ENCODE measurements around the gene MGAT3.
"Not testable (repeated sequence)": the region's sequence is repeated elsewhere in the genome, so short reads cannot be mapped to it uniquely, and the experiment has no call there.

MGAT3 gene, protein sequence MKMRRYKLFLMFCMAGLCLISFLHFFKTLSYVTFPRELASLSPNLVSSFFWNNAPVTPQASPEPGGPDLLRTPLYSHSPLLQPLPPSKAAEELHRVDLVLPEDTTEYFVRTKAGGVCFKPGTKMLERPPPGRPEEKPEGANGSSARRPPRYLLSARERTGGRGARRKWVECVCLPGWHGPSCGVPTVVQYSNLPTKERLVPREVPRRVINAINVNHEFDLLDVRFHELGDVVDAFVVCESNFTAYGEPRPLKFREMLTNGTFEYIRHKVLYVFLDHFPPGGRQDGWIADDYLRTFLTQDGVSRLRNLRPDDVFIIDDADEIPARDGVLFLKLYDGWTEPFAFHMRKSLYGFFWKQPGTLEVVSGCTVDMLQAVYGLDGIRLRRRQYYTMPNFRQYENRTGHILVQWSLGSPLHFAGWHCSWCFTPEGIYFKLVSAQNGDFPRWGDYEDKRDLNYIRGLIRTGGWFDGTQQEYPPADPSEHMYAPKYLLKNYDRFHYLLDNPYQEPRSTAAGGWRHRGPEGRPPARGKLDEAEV

DNA sequence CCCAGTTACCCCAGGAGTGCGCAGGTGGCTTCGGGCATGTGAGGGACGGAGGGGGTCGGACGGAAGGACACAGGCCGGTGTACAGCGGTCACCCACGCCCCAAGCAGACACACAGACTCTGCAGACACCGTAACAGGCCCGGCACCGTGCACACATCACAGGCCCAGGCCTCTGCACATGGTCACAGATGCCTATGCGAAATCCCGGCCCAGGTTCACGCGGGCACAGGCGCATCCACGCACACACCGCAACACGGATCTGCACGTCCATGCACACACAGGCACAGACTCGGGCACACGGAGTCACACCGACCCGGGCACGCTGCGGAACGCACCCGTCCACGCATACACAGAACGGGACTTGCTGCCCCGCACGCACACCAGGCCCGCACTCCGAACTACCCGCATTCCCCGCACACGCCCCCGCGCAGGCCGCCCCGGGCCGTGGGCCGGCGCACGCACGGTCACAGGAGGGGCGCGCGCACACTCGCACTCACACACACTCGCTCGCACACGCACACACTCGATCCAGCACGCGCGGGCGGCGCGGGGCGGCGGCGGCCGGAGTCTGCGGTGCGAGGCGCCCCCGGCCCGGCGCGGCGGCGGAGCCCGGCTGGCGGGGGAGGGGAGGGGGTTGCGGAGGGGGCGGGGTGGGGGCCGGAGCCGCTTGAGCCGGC lies at the start of gene MGAT3:
Gene MGAT3, plus strand, starts transcription at position 491 of the 676 bp plus-strand sequence. CDS start 30,336 bp downstream, outside the sequence.
- DNase-seq (ENCODE audit: low read depth): no peak

GRCh38 chr22:39408173-39408572 lies 48.6 kb upstream of the MGAT3 start:
- DNase-seq (ENCODE audit: low read depth): no peak

- DNase-seq (ENCODE audit: low read depth): no peak
These were observed 48.0 kb upstream of the MGAT3 start for GRCh38 chr22:39408807-39409206.

- no peak for DNase-seq (ENCODE audit: low read depth)
These were observed 47.2 kb upstream of the MGAT3 start for GRCh38 chr22:39409516-39410029.

DNA sequence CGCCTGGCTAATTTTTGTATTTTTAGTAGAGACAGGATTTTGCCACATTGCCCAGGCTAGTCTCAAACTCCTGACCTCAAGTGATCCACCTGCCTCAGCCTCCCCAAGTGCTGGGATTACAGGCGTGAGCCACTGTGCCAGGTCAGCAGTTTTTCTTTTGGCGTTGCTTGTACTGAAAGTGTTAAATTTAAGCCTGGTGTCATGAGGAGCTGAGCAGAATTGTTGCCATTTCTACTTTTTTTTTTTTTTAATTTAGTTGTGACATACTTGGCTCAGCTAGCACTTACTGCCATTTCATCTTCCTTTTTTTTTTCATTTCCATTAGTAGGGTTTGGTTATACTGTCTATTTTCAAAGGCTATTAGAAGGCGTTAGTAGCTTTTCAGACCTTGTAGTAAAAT lies 46.5 kb upstream of the MGAT3 start:
- DNase-seq (ENCODE audit: low read depth): no peak

- DNase-seq (ENCODE audit: low read depth): not testable (repeated sequence)
These were observed 44.9 kb upstream of the MGAT3 start for GRCh38 chr22:39411828-39412365.

DNA sequence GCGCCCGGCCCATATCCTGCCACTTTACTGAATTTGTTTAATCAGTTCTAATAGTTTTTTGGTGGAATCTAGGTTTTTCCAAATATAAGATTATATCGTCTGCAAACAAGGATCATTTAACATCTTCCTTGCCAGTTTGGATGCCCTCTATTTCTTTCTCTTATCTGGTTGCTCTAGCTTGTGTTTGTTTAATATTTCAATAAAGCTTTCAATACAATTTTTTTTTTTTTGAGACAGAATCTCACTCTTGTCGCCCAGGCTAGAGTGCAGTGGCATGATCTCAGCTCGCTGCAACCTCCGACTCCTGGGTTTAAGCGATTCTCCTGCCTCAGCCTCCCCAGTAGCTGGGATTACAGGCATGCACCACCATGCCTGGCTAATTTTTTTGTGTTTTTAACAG lies 43.6 kb upstream of the MGAT3 start:
- DNase-seq (ENCODE audit: low read depth): not testable (repeated sequence)

- no peak for DNase-seq (ENCODE audit: low read depth)
These were observed 42.4 kb upstream of the MGAT3 start for GRCh38 chr22:39414377-39414776.

DNA sequence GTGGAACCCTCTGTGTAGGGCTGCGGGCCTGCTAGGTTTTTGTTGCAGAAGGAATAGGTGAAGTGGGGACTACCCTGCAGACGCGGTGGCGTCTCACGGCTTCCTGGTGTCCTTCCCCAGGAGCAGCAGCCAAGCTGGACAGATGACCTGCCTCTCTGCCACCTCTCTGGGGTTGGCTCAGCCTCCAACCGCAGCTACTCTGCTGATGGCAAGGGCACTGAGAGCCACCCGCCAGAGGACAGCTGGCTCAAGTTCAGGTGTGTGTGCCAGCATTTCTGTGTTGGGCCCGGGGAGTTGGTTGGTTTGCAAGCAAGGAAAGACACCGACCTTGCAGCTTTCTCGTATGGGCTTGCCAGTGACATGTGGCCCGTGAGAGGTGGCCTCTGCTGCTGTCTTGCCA lies 41.9 kb upstream of the MGAT3 start:
- DNase-seq (ENCODE audit: low read depth): no peak

GRCh38 chr22:39415506-39415905 lies 41.3 kb upstream of the MGAT3 start:
- DNase-seq (ENCODE audit: low read depth): no peak

DNA sequence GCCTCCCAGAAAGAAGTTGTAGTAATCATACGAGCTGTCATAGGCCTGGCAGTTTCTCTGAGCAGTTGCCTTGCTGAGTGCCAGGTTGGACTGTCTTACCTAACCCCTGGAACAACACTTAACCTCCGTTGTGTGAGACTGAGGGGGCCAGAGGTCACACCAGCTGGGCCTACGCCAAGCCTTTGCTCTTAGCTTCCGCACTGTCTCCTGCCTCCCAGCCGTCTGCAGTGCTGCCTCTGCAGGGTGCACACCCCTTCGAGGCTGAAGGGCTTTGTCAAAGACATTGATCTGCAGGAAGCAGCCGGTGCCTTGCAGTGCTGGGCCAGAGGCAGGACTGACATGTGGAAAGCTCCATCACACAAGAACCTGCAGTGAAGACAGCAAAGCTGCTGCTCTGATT lies 40.5 kb upstream of the MGAT3 start:
- DNase-seq (ENCODE audit: low read depth): no peak

GRCh38 chr22:39417641-39418040 lies 39.2 kb upstream of the MGAT3 start:
- DNase-seq (ENCODE audit: low read depth): no peak

- DNase-seq (ENCODE audit: low read depth): no peak
These were observed 38.1 kb upstream of the MGAT3 start for GRCh38 chr22:39418696-39419095.

DNA sequence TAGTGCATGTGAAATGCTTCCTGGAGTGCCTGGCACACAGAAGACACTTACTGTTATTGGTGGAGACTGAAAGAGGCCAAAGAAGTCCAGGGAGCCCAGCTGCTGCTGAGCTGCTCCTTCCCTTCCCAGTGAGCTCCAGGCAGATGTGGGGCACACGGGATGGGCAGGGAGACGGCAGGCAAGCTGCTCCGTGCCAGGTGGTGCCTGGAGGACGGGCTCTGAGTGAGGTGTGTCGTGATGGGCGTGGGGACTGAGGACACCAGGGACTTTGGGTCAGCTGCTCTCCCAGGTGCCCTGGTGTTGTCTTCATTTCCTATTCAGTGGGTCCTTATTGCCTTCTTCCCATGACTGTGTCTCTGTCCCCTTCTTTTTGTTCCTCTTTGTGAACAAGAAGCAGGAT lies 37.7 kb upstream of the MGAT3 start:
- DNase-seq (ENCODE audit: low read depth): no peak

- no peak for DNase-seq (ENCODE audit: low read depth)
These were observed 36.9 kb upstream of the MGAT3 start for GRCh38 chr22:39419911-39420310.

DNA sequence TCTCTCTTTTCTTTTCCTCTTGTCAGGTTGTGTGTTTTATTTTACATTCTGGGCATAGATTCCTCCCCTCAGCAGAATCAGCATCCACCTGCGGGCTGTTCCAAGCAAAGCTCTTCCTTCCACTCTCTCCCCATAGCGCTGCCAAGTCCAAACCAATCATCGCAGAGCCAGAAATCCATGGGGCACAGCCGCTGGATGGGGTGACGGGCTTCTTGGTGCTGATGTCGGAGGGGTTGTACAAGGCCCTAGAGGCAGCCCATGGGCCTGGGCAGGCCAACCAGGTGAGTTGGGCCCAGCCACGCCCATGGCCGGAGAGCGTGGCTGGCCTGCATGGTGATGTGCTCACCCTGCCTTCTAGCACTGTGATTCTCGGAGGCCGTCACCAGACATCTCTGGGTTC lies 35.1 kb upstream of the MGAT3 start:
- DNase-seq (ENCODE audit: low read depth): no peak

DNA sequence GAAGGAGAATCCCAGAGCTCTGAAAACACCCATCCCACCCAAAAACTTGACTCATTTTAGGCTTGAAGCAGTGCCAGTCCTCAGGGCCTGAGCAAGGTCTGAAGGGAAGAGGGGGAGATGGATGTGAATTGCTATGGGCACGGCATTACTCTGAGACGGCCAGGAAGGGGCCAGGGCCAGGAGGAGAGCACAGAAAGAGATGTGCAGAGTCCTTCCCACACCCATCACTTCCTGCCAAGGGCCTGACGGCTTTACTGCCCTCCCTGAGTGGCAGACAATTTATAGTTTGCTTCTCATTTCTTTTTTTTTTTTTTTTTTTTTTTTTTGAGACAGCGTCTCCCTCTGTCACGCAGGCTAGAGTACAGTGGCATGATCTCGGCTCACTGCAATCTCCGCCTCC lies 34.7 kb upstream of the MGAT3 start:
- no peak for DNase-seq (ENCODE audit: low read depth)

DNA sequence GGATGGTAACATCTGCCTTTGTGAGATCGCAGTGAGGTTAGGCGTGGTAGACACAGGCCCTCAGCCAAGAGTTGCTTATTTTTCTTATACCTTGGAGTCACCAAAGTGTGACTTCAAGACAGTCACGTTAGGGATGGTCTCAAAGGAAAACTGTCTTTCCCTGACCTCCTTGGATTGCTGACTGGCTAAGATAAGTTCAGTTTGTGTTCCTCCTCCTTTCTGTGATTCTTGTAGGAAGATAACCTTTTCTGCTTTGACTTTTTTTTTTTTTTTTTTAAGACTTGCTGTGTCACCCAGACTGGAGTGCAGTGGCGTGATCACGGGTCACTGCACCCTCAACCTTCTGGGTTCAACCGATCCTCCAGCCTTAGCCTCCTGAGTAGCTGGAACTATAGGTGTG lies 34.1 kb upstream of the MGAT3 start:
- DNase-seq (ENCODE audit: low read depth): no peak

- no peak for DNase-seq (ENCODE audit: low read depth)
These were observed 32.8 kb upstream of the MGAT3 start for GRCh38 chr22:39423976-39424375.

DNA sequence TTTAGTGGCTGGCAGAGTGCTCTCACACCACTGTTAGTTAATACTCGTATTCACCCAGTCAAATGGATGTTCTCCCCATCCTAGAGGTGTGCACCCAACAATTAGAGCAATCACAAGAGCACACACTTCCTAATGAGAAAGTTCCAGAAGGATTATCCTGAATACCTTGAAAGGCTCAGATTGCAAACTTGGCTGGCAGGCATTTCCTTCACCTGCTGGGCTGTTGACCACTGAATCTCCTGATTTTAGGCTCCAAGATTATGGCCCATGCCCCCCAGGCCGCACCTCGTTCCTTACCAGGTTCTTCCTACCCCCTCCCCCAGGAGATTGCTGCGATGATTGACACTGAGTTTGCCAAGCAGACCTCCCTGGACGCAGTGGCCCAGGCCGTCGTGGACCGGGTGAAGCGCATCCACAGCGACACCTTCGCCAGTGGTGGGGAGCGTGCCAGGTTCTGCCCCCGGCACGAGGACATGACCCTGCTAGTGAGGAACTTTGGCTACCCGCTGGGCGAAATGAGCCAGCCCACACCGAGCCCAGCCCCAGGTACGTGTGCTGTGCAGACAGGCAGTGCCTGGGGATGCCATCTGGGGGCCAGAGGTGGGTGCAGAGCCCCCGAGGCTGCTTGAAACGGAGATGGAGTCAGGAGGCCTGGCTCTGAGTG lies 30.3 kb upstream of the MGAT3 start:
- DNase-seq (ENCODE audit: low read depth): no peak

- no peak for DNase-seq (ENCODE audit: low read depth)
These were observed 28.8 kb upstream of the MGAT3 start for GRCh38 chr22:39427751-39428596.
